Activated CD8-positive, alpha-beta memory T cell treated with anti-CD3 and anti-CD28 coated beads, Interleukin-2, amount 50 U/mL, for 24 hours (primary cell): ENCODE data around the gene PCBP3.
"Not testable (repeated sequence)": the region's sequence is repeated elsewhere in the genome, so short reads cannot be mapped to it uniquely, and the experiment has no call there.

Experiments
- DNase-seq: peaks from one replicate; pipeline ENCODE4 v3.0.0-alpha.2; 2020; ENCODE audit errors: extremely low read depth

Gene PCBP3

DNA sequence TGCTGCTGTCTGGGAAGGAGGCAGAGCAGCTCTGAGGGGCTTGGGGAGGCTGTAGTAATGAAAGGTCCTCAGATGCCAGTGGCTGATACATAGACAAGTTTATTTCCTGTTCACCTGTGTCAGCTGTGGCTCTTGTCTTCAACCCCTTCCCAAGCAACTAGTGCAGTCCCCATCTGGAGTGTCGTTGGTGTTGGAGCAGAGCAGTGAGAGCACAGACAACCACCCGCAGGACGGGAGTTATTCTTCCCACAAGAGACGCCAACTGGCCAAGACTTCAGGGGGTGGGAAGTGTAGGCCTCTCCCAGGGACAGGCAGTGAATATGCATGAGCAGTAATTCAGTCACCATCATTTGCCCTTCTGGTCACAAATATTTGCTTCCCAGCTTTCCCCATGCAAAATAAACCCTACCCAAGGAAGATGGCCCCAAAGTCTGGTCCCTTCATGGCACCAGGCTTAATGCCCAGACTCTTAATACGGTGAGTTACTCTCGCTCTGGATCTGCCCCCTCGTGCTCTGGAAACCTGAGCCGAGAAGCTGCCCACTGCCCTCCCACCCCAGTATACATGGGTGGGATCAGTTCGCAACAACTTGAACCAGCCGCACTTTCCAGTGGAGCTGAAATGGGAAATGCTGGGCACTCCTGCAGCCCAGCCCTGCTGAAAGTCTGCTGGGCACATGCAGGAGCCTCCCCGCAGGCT is 184.5 kb downstream of the PCBP3 start:
- no peak for DNase-seq

- no peak for DNase-seq
Observed at GRCh38 chr21:45828580-45829570, 185.3 kb downstream of the PCBP3 start.

DNA sequence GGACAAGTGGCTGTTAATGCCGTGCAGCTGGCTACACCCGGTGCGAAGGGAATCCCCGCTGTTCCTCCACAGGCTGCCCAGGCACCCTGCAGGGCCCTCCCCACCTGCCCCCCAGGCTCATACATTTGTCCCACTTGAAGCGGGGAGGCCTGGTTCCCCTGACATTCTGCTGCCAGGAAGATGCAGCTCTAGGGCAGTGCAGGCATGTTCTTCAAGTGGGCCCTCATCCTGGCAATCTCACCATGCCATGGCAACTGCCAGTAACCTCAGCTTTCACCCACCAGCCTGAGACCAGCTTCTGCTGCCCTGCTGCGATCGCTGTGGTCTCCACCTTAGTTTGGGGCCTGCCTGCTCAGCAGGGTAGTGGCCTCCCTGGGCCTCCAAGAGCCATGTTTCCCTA is 186.1 kb downstream of the PCBP3 start:
- DNase-seq, result no peak

GRCh38 chr21:45830221-45830640 is 186.7 kb downstream of the PCBP3 start:
- no peak for DNase-seq

GRCh38 chr21:45830720-45831366 is 187.3 kb downstream of the PCBP3 start:
- no peak for DNase-seq

- no peak for DNase-seq
Observed at GRCh38 chr21:45831991-45832740, 188.6 kb downstream of the PCBP3 start.

DNA sequence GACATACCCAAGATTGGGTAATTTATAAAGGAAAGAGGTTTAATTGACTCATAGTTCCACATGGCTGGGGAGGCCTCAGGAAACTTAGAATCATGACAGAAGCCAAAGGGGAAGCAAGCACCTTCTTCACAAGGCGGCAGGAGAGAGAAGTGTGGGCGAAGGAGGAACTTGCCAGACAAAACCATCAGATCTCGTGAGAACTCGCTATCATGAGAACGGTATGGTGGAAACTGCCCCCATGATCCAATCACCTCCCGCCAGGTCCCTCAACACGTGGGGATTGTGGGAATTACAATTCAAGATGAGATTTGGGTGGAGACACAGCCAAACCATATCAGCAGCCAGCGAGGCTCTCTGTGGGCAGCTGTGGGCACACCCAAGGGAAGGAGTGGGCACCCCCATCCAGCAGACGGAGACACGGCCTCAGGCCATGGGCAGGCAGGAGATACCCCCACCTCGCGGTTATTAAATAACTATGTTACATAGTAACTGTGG is 189.3 kb downstream of the PCBP3 start:
- not testable (repeated sequence) for DNase-seq

GRCh38 chr21:45833414-45833813 is 189.9 kb downstream of the PCBP3 start:
- DNase-seq, result no peak

- no peak for DNase-seq
Observed at GRCh38 chr21:45834026-45834715, 190.6 kb downstream of the PCBP3 start.

DNA sequence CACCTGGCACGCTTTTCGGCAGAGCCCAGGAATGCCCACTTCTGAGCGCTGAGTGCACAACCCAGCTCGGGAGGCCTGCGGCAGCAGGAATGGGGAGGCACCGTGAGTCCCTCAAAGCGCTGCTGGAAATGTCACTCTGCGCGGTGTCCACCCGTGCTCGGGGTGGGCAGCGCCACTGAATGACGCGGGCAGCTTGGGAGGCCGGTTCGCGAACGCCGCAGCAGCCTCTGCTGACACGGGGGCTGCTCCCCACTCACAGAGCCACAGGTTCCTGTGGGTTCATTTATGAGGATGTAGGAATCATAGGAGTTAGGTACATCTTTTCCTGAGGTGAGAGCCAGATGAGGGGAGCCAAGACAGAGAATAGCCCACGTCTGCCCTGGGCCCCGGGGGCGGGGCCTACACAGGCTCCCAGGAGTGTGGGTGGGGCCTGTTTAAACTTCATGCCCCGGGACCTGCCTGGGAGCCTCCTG is 191.3 kb downstream of the PCBP3 start:
- no peak for DNase-seq

GRCh38 chr21:45835301-45836267 is 192.1 kb downstream of the PCBP3 start:
- no peak for DNase-seq

DNA sequence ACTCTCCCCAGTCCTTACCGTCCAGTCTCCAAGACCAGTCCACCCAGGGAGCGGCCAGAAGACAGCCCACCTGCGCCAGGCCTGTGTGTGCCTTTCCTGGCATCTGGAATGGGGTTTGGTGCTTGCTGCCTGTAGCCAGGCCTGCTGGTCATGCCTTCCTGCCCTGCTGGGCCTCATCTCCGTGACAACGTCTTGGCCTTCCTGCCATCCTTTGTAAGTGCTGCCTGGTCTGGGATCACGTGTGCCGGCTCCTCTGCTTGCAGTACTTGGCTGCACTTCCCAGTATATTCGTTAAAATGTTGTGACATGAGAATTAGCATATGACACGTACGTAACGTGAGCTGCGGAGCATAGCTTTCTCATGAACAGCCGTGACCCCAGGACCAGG is 192.7 kb downstream of the PCBP3 start:
- DNase-seq, result no peak

DNA sequence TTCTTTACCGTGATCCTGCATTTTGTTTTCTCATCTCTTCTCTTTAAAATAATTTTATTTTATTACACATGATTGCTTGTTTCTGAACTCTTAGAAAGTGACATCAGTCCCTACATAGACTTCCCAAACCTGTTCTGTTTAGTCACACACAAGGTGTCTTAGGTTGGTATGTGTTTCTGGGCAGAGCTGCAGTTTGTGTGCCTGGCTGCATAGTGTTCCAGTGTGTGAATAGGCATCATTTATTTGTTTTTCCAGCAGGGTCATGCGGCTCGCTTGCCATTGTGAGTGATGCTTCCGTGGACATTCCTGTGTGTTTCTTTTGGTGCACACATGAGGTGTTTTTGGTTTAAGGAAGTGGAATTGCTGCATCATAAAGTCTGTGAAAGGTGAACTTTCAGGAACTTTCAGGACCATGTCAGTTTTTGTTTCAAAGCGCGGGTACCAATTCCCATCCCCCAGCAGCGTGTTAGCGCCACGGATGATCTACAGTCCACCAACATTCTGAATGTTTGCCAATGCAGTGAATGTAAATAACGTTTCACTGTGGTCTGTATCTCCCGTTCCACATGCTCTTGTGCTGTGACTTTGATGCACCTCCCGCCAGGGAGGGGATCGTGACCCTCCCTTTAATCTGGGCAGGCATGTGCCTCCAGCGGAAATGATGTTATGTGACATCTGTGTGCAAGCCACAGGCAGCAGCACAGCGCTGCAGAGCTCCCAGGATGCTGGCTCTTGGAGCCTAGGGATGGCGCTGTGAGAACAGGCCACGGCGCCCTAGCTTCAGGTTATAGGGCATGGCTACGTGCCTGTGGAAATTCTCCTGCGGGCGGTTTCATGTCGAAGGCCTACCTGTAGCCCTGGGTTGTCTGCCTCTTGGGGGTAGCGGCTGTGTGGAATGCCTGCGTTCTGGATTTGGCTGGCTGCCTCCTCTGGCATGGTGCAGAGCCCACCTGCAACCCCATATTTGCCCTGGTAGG is 193.5 kb downstream of the PCBP3 start:
- DNase-seq, result no peak

- DNase-seq, result no peak
Observed at GRCh38 chr21:45837936-45838335, 194.4 kb downstream of the PCBP3 start.

DNA sequence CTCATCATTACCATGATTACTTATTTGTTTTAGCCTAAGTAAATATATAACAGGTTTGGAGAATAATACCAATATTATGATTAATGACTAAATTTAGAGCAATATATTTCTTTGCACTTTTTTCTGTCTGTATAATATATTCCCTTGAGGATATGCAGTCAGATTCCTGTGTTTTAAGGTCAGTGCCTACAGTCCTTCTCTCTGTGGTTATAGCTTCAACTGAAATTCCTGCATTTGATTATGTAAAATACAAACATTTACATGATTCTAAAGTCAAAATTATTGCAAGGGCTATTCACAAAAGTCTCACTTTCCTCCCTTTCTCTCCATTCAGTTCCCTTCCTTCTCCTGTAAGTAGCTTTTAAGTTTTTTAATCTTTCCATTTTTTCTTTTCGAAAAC is 195.1 kb downstream of the PCBP3 start:
- DNase-seq, result no peak

DNA sequence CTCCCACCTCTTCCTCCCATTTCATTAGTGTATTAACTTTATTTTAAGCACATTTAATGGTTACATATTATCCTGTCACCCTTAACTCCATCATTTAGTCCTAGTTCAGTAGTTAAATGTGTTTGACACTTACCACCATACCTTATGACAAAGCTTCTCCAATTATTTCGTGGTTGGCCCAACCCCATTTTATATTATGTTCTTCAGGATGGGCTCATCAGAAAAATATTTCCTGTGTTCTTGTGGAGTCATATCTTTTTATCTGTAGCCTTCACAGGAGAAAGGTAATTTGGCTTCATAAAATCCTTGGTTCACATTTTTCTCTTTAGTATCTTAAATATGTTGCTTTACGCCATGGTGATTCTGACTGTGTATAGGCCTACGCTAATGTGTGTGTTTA is 195.7 kb downstream of the PCBP3 start:
- DNase-seq, result no peak

DNA sequence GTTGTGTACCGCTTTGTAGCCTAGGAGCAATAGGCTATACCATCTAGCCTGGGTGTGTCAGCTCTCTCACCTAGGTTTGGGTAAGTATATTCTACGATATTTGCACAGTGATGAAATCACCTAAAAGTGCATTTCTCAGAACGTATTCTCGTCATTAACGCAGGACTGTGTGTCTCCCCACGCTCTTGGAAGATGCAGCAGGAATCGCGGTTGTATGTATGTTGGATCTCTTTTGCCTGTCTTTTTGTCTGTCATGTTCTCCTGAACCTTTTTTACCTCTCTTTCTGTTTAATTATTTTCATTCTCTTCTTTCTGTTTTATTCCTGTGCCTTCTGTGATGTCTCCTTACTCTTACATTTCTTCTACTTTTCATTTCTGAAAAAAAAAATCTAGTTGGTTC is 197.5 kb downstream of the PCBP3 start:
- DNase-seq, result no peak

DNA sequence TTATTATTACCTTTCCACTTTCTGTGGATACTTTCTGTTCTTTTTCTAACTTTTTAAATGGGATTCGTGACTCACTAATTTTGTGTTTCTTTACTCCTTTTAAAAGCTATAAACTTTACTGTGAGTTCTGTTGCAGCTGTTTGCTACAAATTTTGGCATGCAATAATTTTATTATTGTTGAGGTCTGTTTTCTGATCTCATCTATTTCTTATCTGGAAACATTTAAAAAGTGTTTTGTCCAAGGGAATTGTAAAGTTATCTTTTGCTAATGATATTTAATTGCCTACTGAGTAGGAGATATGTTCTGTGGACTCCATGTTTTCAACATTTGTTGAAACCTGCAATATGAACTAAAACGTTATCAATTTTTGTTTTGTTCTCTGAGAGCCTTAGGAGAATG is 199.9 kb downstream of the PCBP3 start:
- no peak for DNase-seq
